Choroid plexus epithelial cell (primary cell): ENCODE data around the gene UBR4.

Source experiments
- DNase-seq: peaks from one replicate; pipeline ENCODE4 v3.0.0-alpha.2; 2010; ENCODE audit warnings: low read depth
- H3K4me3 ChIP-seq: 2 replicates; pipeline ENCODE4 v1.5.1; 2011; ENCODE audit warnings: low read depth, mild to moderate bottlenecking, control low read depth, low read length, moderate library complexity
- CTCF ChIP-seq: conservative IDR thresholded peaks from 2 replicates; pipeline ENCODE4 v1.5.1; 2011; ENCODE audit warnings: low read depth, mild to moderate bottlenecking, control low read depth, inconsistent platforms, low read length, moderate library complexity

The UBR4 gene

GRCh38 chr1:19128968-19129514 lies 81.0 kb downstream of the UBR4 start:
- no peak for TF ChIP-seq CTCF
- no peak overlapping the region for H3K4me3 ChIP-seq
- DNase-seq, result no peak

GRCh38 chr1:19124273-19124672 lies 85.8 kb downstream of the UBR4 start:
- TF ChIP-seq CTCF, result no peak
- no peak overlapping the region for H3K4me3 ChIP-seq
- no peak for DNase-seq

- no peak for TF ChIP-seq CTCF
- no peak for DNase-seq
- no peak overlapping the region for H3K4me3 ChIP-seq
Observed at GRCh38 chr1:19123837-19124236, 86.2 kb downstream of the UBR4 start.

GRCh38 chr1:19122668-19123067 lies 87.4 kb downstream of the UBR4 start:
- no peak for TF ChIP-seq CTCF
- no peak overlapping the region for H3K4me3 ChIP-seq
- DNase-seq, result peak; percentile 13

- no peak for DNase-seq
- H3K4me3 ChIP-seq, result no peak overlapping the region
- no peak for TF ChIP-seq CTCF
Observed at GRCh38 chr1:19121192-19121591, 88.9 kb downstream of the UBR4 start.

- no peak overlapping the region for H3K4me3 ChIP-seq
- DNase-seq, result no peak
- TF ChIP-seq CTCF, result no peak
Observed at GRCh38 chr1:19120070-19120469, 90.0 kb downstream of the UBR4 start.

- no peak overlapping the region for H3K4me3 ChIP-seq
- no peak for DNase-seq
- TF ChIP-seq CTCF, result no peak
Observed at GRCh38 chr1:19115082-19115808, 94.8 kb downstream of the UBR4 start.
